Mesodermal cell (in vitro differentiated cells): ENCODE data around the gene KCNH4.

Experiments used
- H3K27ac ChIP-seq: 2 replicates; pipeline ENCODE4 v1.7.0; 2013; ENCODE audit warnings: mild to moderate bottlenecking, low read depth, low read length, moderate library complexity; ENCODE audit not compliant: severe bottlenecking
- H3K36me3 ChIP-seq: 2 replicates; pipeline ENCODE4 v1.7.1; 2013; ENCODE audit warnings: mild to moderate bottlenecking, low read length, moderate library complexity; ENCODE audit not compliant: control insufficient read depth, insufficient read depth
- H3K4me1 ChIP-seq: one replicate; pipeline ENCODE4 v1.7.1; 2013; ENCODE audit warnings: mild to moderate bottlenecking, low read length; ENCODE audit not compliant: insufficient read depth, control insufficient read depth, poor library complexity, severe bottlenecking
- H3K4me3 ChIP-seq: 2 replicates; pipeline ENCODE4 v1.7.0; 2013; ENCODE audit warnings: low read length, control low read depth, mild to moderate bottlenecking; ENCODE audit not compliant: insufficient read depth, poor library complexity, severe bottlenecking; ENCODE audit errors: extremely low read depth
- H3K9me3 ChIP-seq: 2 replicates; pipeline ENCODE4 v1.7.1; 2013; ENCODE audit warnings: mild to moderate bottlenecking, low read length, moderate library complexity; ENCODE audit not compliant: control insufficient read depth
- WGBS, 2 experiments: methylation state at CpG; one replicate each; pipeline ENCODE4 v1.1.5; 2013; ENCODE audit warnings: missing lambda C conversion rate in 2 of 2; ENCODE audit not compliant: insufficient coverage in 2 of 2; 5-methylcytosine and 5-hydroxymethylcytosine counted together

KCNH4 gene

GRCh38 chr17:42185621-42185930, 4.6 kb upstream of the KCNH4 start:
- WGBS, 2 experiments: 73% methylated on average over 3 of the region's 7 CpGs; no CpG with 5 or more reads in 1 of the 2 experiments
- H3K27ac ChIP-seq: no peak overlapping the region
- no peak overlapping the region for H3K4me3 ChIP-seq
- H3K9me3 ChIP-seq: no peaks in the 10 kb centered on the region
- H3K4me1 ChIP-seq: peaks cover 9% of the 10 kb centered on the region
- H3K36me3 ChIP-seq: no peaks in the 10 kb centered on the region

- Histone ChIP-seq H3K9me3 (no peaks in the 10 kb centered on the region), H3K4me3 (peak within 1 kb of the TSS; percentile 45), H3K4me1 (peaks cover 9% of the 10 kb centered on the region), H3K27ac (no peak within 1 kb of the TSS), H3K36me3 (no peaks in the 10 kb centered on the region)
- 60 to 67% methylated on average over 8 to 9 of the region's 11 CpGs for WGBS, 2 experiments
Measured at GRCh38 chr17:42184713-42185620, 4.0 kb upstream of the KCNH4 start, which contains the start of gene HCRT. TSS of gene HCRT (minus strand) at chr17:42185452. CDS start at chr17:42185365, 87 bp downstream.

GRCh38 chr17:42183741-42184711, 3.1 kb upstream of the KCNH4 start:
- no peaks in the 10 kb centered on the region for H3K36me3 ChIP-seq
- no peak overlapping the region for H3K27ac ChIP-seq
- H3K4me1 ChIP-seq: peaks cover 9% of the 10 kb centered on the region
- 16 to 19% methylated on average over 81 to 83 of the region's 83 CpGs for WGBS, 2 experiments
- peak overlapping the region; percentile 45 for H3K4me3 ChIP-seq
- H3K9me3 ChIP-seq: no peaks in the 10 kb centered on the region

GRCh38 chr17:42182927-42183734, 2.2 kb upstream of the KCNH4 start:
- H3K27ac ChIP-seq: no peak overlapping the region
- H3K4me1 ChIP-seq: peaks cover 9% of the 10 kb centered on the region
- WGBS, 2 experiments: 66 to 76% methylated on average over 7 to 9 of the region's 9 CpGs
- peak overlapping the region; percentile 45 for H3K4me3 ChIP-seq
- H3K9me3 ChIP-seq: no peaks in the 10 kb centered on the region
- H3K36me3 ChIP-seq: no peaks in the 10 kb centered on the region

- Histone ChIP-seq H3K9me3 (no peaks in the 10 kb centered on the region), H3K27ac (no peak overlapping the region), H3K36me3 (no peaks in the 10 kb centered on the region), H3K4me1 (peaks cover 9% of the 10 kb centered on the region), H3K4me3 (no peak overlapping the region)
- 90 to 91% methylated on average over 2 of the region's 2 CpGs for WGBS, 2 experiments
Measured at GRCh38 chr17:42181851-42182207, 887 bp upstream of the KCNH4 start.

- no peaks in the 10 kb centered on the region for H3K9me3 ChIP-seq
- peak overlapping the region; percentile 2 for H3K4me3 ChIP-seq
- no peak overlapping the region for H3K27ac ChIP-seq
- H3K36me3 ChIP-seq: no peaks in the 10 kb centered on the region
- H3K4me1 ChIP-seq: peaks cover 7% of the 10 kb centered on the region
- 1 to 4% methylated on average over 19 to 24 of the region's 33 CpGs for WGBS, 2 experiments
Measured at GRCh38 chr17:42180411-42180921, 476 bp downstream of the KCNH4 start.

GRCh38 chr17:42179911-42180410, 981 bp downstream of the KCNH4 start:
- no peak overlapping the region for H3K27ac ChIP-seq
- H3K4me3 ChIP-seq: no peak overlapping the region
- WGBS, 2 experiments: 2 to 20% methylated on average over 7 to 10 of the region's 20 CpGs
- no peaks in the 10 kb centered on the region for H3K9me3 ChIP-seq
- peaks cover 7% of the 10 kb centered on the region for H3K4me1 ChIP-seq
- no peaks in the 10 kb centered on the region for H3K36me3 ChIP-seq

- Histone ChIP-seq H3K4me3 (no peak overlapping the region), H3K36me3 (no peaks in the 10 kb centered on the region), H3K9me3 (no peaks in the 10 kb centered on the region), H3K4me1 (peaks cover 3% of the 10 kb centered on the region), H3K27ac (no peak overlapping the region)
- 0% methylated on average over 1 of the region's 1 CpG; no CpG with 5 or more reads in 1 of the 2 experiments for WGBS, 2 experiments
Measured at GRCh38 chr17:42179335-42179734, 1.6 kb downstream of the KCNH4 start.

GRCh38 chr17:42178817-42179216, 2.1 kb downstream of the KCNH4 start:
- WGBS, 2 experiments: 55 to 76% methylated on average over 9 to 14 of the region's 14 CpGs
- Histone ChIP-seq H3K36me3 (no peaks in the 10 kb centered on the region), H3K4me1 (peaks cover 3% of the 10 kb centered on the region), H3K4me3 (no peak overlapping the region), H3K27ac (no peak overlapping the region), H3K9me3 (no peaks in the 10 kb centered on the region)

GRCh38 chr17:42177684-42178083, 3.3 kb downstream of the KCNH4 start:
- no peak overlapping the region for H3K27ac ChIP-seq
- H3K9me3 ChIP-seq: no peaks in the 10 kb centered on the region
- no peaks in the 10 kb centered on the region for H3K36me3 ChIP-seq
- 80 to 90% methylated on average over 1 to 2 of the region's 2 CpGs for WGBS, 2 experiments
- no peak overlapping the region for H3K4me3 ChIP-seq
- no peaks in the 10 kb centered on the region for H3K4me1 ChIP-seq
